ENCODE data around the gene ABTB1.

Gene ABTB1

DNA sequence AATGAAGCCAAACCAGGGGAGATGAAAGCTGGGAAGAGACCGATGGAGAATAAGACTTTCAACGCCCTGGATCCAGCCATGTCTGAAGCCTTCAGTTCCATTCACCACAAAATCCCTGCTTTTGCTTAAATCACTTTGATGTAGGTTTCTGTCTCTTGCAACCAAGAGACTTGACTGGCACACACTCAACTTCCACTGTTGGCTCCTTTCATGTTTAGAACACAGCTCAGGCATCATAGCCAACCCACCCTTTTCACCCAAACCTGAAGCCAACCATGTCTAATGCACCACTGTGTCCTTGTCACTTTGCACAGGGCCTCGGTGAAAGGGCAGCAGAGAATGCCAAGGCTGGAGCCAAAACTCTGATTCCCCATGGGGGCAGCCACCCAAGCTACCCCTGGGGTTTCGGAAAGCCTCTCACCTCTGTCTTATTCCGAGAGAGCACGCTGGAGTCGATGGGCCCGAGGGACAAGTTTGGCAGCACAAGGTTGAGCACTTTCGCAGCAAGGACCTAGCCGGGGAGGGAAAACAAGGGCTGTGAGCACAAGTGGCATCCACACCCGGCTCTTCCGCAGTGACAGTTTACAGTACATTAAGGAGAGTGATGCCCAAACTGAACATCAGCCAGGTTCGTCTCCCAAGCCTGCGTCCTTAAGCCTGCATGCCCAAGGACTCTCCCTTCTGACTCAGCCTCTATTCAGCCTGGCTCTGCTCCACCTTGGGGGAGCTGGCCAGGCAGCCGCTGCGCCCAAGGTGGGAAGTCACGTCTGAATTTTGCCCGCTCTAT, 37.6 kb downstream of the ABTB1 start:
- Histone ChIP-seq H3K27me3 (ENCODE audit: control insufficient read depth, insufficient read depth, low read length) (peaks cover 4% of the 10 kb centered on the region; the same call in 1 of the 2 replicates), H3K27ac (ENCODE audit: low read depth, low read length) (no peak overlapping the region), H3K4me1 (ENCODE audit: control insufficient read depth, insufficient read depth, low read length) (peaks cover 20% of the 10 kb centered on the region), H3K36me3 (ENCODE audit: control insufficient read depth, insufficient read depth, low read length) (no peaks in the 10 kb centered on the region), H3K4me3 (ENCODE audit: low read depth, low read length) (no peak overlapping the region), H3K9ac (ENCODE audit: low read length) (no peak overlapping the region), H3K9me3 (ENCODE audit: control insufficient read depth, insufficient read depth, low read depth, low read length) (no peaks in the 10 kb centered on the region)

DNA sequence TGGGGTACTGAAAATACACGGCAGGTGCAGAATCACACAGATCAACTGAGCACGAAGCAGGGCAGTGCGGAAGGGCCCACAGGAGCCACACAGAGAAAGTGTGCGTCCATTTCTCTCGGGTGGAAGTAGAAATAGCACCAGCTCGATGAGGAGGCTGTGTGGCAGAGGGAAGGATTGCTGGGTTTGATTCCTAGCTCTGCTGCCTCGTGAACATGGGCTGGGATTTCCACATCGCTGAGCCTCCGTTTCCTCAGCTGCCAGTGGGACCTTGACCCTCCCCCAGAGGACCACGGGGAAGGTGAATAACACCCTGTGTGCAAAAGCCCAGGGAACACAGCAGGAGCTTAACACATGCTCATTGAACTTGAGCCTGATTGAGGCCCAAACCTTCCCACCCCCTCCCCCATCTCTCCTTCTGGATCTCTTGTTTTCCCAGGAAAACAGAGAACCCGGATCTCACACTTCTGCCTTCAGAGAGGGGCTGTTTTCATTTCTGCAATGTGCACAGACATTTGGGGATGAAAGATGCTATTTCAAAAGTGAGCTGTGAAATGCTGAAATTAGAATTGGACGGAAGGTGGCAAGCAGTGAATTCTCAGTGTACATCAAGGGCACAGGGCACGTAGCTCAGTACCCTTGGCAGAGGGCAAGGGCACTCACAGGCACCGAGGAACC, 38.4 kb downstream of the ABTB1 start:
- Histone ChIP-seq H3K4me1 (ENCODE audit: control insufficient read depth, insufficient read depth, low read length) (peaks cover 20% of the 10 kb centered on the region), H3K9me3 (ENCODE audit: control insufficient read depth, insufficient read depth, low read depth, low read length) (no peaks in the 10 kb centered on the region), H3K27me3 (ENCODE audit: control insufficient read depth, insufficient read depth, low read length) (peaks cover 4% of the 10 kb centered on the region; the same call in 1 of the 2 replicates), H3K36me3 (ENCODE audit: control insufficient read depth, insufficient read depth, low read length) (no peaks in the 10 kb centered on the region), H3K4me3 (ENCODE audit: low read depth, low read length) (no peak overlapping the region), H3K27ac (ENCODE audit: low read depth, low read length) (no peak overlapping the region), H3K9ac (ENCODE audit: low read length) (no peak overlapping the region)

DNA sequence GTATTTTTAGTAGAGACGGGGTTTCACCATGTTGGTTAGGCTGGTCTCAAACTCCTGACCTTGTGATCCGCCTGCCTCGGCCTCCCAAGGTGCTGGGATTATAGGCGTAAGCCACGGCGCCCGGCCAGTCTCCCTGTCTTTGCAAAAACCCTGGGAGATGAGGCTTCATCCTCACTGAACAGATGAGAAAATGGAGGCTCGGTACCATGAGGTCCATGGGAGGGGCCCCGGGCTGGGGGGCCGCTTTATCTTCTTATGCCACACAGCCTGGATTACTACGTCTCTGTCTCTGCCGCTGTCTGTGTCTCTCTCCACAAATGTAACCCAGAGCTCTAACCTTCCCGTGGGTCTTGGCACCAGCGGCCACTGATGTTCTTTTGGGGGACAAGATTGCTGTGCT, 39.1 kb downstream of the ABTB1 start:
- Histone ChIP-seq H3K27ac (ENCODE audit: low read depth, low read length) (no peak overlapping the region), H3K4me1 (ENCODE audit: control insufficient read depth, insufficient read depth, low read length) (peaks cover 20% of the 10 kb centered on the region), H3K9ac (ENCODE audit: low read length) (no peak overlapping the region), H3K9me3 (ENCODE audit: control insufficient read depth, insufficient read depth, low read depth, low read length) (no peaks in the 10 kb centered on the region), H3K36me3 (ENCODE audit: control insufficient read depth, insufficient read depth, low read length) (no peaks in the 10 kb centered on the region), H3K27me3 (ENCODE audit: control insufficient read depth, insufficient read depth, low read length) (peaks cover 4% of the 10 kb centered on the region; the same call in 1 of the 2 replicates), H3K4me3 (ENCODE audit: low read depth, low read length) (no peak overlapping the region)

DNA sequence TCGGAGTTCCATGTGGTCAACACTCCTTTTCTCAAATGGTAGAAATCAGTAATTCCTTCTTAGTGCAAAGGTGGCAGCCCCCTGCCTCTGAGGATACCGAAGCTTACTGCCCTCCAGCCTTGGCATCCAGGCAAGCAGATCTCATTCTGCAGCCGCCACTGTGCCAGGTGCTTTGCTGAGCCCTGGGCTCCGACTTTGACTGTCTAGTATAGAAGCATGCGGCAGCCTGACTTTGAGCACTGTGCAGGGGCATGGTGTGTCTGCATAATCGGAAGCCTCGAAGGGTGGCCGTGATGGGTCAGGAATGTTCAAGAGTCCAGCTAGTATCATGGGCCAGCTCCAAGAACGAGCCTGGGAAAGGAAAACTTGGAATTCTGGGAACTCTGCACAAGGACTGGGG, 39.7 kb downstream of the ABTB1 start:
- H3K9ac ChIP-seq (ENCODE audit: low read length), result no peak overlapping the region
- no peaks in the 10 kb centered on the region for H3K36me3 ChIP-seq (ENCODE audit: control insufficient read depth, insufficient read depth, low read length)
- no peak overlapping the region for H3K4me3 ChIP-seq (ENCODE audit: low read depth, low read length)
- H3K27ac ChIP-seq (ENCODE audit: low read depth, low read length), result no peak overlapping the region
- H3K4me1 ChIP-seq (ENCODE audit: control insufficient read depth, insufficient read depth, low read length), result peaks cover 20% of the 10 kb centered on the region
- no peaks in the 10 kb centered on the region for H3K9me3 ChIP-seq (ENCODE audit: control insufficient read depth, insufficient read depth, low read depth, low read length)
- H3K27me3 ChIP-seq (ENCODE audit: control insufficient read depth, insufficient read depth, low read length), result peaks cover 4% of the 10 kb centered on the region; the same call in 1 of the 2 replicates

DNA sequence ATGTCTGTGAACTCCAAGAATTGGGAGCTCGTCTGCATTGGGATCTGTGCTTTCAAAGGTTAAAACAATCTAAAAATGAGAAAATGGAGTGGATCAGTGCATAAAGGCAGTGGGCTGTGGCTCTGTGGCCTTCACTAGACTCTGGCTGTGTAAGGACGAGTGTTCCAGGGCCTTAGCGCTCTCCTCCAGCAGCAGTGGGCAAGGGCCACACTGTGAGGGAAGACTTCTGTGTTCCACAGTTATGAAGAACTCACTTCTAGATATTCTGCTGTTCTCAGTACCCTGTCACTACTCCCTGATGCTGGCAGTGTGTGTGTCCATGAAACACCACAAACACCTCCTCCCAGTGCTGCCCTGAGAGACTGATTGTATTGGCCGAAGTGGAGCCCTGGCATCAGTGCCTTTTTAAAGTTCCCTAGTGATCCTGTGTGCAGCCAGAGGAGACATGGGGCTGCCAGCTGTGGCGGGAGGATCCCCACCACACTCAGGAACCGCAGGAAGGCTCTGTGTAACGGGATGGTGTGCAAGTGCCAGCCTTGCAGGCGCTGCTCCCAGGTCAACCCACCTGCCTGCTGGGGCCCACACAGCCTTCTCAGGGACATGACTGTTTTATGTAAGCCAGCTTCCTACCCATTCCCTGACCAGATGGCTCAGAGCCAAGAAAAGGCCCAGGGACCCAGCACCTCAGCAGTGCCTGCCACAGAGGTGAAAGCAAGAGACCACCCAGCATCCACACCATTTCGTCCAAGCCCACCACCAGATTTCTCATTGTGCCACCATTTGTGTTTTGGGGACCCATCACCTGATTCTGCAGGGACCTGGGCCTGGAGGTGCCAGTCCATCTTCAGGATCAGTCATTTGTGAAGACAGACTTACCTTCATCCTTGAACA, 40.4 kb downstream of the ABTB1 start:
- H3K9ac ChIP-seq (ENCODE audit: low read length), result no peak overlapping the region
- H3K27me3 ChIP-seq (ENCODE audit: control insufficient read depth, insufficient read depth, low read length), result peaks cover 4% of the 10 kb centered on the region; the same call in 1 of the 2 replicates
- H3K4me1 ChIP-seq (ENCODE audit: control insufficient read depth, insufficient read depth, low read length), result peaks cover 14% of the 10 kb centered on the region
- no peaks in the 10 kb centered on the region for H3K9me3 ChIP-seq (ENCODE audit: control insufficient read depth, insufficient read depth, low read depth, low read length)
- no peaks in the 10 kb centered on the region for H3K36me3 ChIP-seq (ENCODE audit: control insufficient read depth, insufficient read depth, low read length)
- no peak overlapping the region for H3K27ac ChIP-seq (ENCODE audit: low read depth, low read length)
- no peak overlapping the region for H3K4me3 ChIP-seq (ENCODE audit: low read depth, low read length)

DNA sequence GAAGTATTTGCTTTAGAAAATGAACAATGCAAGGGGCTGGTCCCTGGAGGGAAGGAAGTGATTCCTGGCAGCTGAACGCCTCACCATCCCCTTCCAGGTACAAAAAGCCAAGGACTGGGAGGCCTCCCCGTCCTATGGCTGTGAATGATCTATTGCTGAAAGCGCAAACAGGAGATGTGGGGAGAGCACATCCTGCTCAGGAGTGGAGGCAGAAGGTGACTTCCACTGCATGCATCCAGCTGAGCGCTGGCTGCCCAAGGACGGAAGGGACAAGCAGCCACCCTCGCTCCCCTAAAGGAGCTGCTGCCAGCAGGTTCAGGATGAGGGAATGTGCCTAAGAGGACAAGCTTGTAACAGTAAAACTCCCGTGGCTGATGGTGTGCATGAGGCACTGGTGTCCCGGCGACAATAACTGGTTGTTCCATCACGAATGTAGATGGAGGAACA, 41.4 kb downstream of the ABTB1 start:
- Histone ChIP-seq H3K36me3 (ENCODE audit: control insufficient read depth, insufficient read depth, low read length) (no peaks in the 10 kb centered on the region), H3K4me1 (ENCODE audit: control insufficient read depth, insufficient read depth, low read length) (peaks cover 14% of the 10 kb centered on the region), H3K4me3 (ENCODE audit: low read depth, low read length) (no peak overlapping the region), H3K9me3 (ENCODE audit: control insufficient read depth, insufficient read depth, low read depth, low read length) (no peaks in the 10 kb centered on the region), H3K27ac (ENCODE audit: low read depth, low read length) (no peak overlapping the region), H3K9ac (ENCODE audit: low read length) (no peak overlapping the region), H3K27me3 (ENCODE audit: control insufficient read depth, insufficient read depth, low read length) (peaks cover 4% of the 10 kb centered on the region; the same call in 1 of the 2 replicates)

DNA sequence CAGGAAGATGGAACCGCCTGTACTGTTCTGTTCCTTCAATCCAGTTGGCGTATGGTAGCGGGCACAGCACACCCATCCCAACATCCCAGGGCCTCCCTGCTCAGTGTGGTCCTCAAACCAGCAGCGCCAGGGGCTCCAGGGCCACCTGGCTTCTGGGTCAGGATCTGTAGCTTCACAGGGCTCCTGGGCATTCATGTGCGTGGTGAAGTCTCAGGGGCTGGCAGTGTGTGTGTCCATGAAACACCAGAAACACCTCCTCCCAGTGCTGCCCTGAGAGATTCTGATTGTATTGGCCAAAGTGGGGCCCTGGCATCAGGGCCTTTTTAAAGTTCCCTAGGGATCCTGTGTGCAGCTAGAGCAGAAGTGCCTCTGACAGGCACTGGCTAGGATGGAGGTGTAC, 42.1 kb downstream of the ABTB1 start:
- Histone ChIP-seq H3K4me1 (ENCODE audit: control insufficient read depth, insufficient read depth, low read length) (peaks cover 14% of the 10 kb centered on the region), H3K36me3 (ENCODE audit: control insufficient read depth, insufficient read depth, low read length) (no peaks in the 10 kb centered on the region), H3K27me3 (ENCODE audit: control insufficient read depth, insufficient read depth, low read length) (peaks cover 4% of the 10 kb centered on the region; the same call in 1 of the 2 replicates), H3K4me3 (ENCODE audit: low read depth, low read length) (no peak overlapping the region), H3K27ac (ENCODE audit: low read depth, low read length) (no peak overlapping the region), H3K9me3 (ENCODE audit: control insufficient read depth, insufficient read depth, low read depth, low read length) (no peaks in the 10 kb centered on the region), H3K9ac (ENCODE audit: low read length) (no peak overlapping the region)

DNA sequence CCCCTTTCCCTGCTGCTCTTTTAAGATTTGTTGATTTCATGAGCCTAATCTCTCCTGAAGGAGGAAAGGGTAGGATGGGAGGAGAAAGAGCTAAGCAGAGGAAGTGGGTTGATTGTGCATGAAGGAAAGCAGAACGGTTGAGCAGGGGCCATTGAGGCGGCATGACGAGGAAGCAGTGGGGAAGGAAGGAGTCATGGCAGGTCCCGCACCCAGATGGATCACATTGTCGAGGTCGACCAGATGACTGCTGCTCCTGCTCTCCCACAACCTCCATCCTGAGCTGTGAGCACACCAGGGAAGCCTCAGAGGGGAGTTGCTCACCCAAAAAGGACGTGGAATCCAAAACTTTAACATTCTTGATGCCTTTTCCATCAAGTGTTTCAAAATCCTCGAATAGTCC, 42.8 kb downstream of the ABTB1 start:
- Histone ChIP-seq H3K9ac (ENCODE audit: low read length) (no peak overlapping the region), H3K9me3 (ENCODE audit: control insufficient read depth, insufficient read depth, low read depth, low read length) (no peaks in the 10 kb centered on the region), H3K27me3 (ENCODE audit: control insufficient read depth, insufficient read depth, low read length) (peaks cover 4% of the 10 kb centered on the region; the same call in 1 of the 2 replicates), H3K27ac (ENCODE audit: low read depth, low read length) (no peak overlapping the region), H3K36me3 (ENCODE audit: control insufficient read depth, insufficient read depth, low read length) (no peaks in the 10 kb centered on the region), H3K4me1 (ENCODE audit: control insufficient read depth, insufficient read depth, low read length) (peaks cover 14% of the 10 kb centered on the region), H3K4me3 (ENCODE audit: low read depth, low read length) (no peak overlapping the region)

DNA sequence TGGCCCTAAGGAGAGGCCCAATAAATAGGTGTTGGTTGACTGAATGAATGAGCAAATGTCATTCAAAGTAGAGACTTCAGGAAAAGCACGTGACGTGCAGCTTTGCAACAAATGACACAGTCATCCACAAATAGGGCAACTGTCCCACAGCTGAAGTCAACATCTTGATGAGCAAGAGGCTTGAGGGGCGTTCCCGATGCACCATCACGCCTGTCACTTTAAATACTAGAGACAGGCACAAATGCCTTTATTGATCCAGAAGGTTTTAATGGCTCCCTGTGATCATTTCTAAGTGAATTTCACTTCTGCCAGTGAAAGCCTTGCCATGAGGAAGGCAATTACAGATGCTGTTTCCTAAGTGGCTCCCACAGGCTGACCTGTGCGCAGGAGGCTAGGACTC, 43.6 kb downstream of the ABTB1 start:
- H3K27me3 ChIP-seq (ENCODE audit: control insufficient read depth, insufficient read depth, low read length), result peaks cover 4% of the 10 kb centered on the region; the same call in 1 of the 2 replicates
- H3K36me3 ChIP-seq (ENCODE audit: control insufficient read depth, insufficient read depth, low read length), result no peaks in the 10 kb centered on the region
- H3K27ac ChIP-seq (ENCODE audit: low read depth, low read length), result no peak overlapping the region
- H3K4me1 ChIP-seq (ENCODE audit: control insufficient read depth, insufficient read depth, low read length), result peaks cover 9% of the 10 kb centered on the region
- H3K9ac ChIP-seq (ENCODE audit: low read length), result no peak overlapping the region
- H3K4me3 ChIP-seq (ENCODE audit: low read depth, low read length), result no peak overlapping the region
- H3K9me3 ChIP-seq (ENCODE audit: control insufficient read depth, insufficient read depth, low read depth, low read length), result no peaks in the 10 kb centered on the region

DNA sequence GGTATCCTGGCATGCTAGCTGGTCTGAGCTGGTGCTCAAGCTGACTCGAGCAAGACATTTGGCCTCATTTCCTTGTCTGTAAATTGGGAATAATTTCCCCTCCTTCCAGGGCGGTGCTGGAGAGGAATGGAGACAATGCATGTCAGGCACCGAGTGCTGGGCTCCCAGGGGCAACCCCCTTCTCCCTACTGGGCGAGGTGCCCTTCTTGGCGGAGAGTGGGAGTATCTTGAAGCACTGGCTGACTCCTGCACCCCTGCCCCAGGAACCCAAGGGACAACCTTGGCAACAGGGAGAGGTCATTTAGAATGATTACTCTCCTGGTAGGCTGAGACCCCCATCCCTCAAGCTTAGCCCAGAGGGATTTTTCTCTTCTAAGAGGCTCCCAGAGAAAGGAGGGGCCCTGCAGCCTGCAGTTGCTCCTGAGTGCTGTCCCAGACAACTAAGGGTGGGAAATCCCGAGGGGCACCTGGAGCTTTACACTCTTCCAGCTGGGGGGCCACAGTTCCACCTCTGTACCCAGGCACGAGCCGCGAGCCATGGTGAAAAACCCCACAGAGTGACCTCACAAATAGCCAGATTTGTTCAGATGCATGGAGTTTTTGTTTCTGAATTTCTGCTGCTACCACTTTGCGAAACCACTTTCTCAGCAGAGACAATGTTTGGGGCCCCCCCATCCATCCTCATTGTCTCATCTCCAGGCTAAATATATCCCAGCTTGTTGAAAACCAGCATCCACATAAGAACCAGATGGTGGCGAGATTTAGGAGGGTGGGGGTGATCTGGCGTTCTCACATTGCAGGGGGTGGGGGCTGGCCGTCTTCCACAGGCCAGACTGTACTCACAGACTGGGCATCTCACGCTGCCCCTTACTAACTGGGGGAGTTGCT, 44.8 kb downstream of the ABTB1 start:
- Histone ChIP-seq H3K4me1 (ENCODE audit: control insufficient read depth, insufficient read depth, low read length) (peaks cover 14% of the 10 kb centered on the region; the same call in 1 of the 2 replicates), H3K27me3 (ENCODE audit: control insufficient read depth, insufficient read depth, low read length) (peaks cover 4% of the 10 kb centered on the region; the same call in 1 of the 2 replicates), H3K4me3 (ENCODE audit: low read depth, low read length) (no peak overlapping the region), H3K36me3 (ENCODE audit: control insufficient read depth, insufficient read depth, low read length) (no peaks in the 10 kb centered on the region), H3K27ac (ENCODE audit: low read depth, low read length) (no peak overlapping the region), H3K9ac (ENCODE audit: low read length) (no peak overlapping the region), H3K9me3 (ENCODE audit: control insufficient read depth, insufficient read depth, low read depth, low read length) (no peaks in the 10 kb centered on the region)

Data from HUES6 (cell line).